HG03108 (cell line): ENCODE results near the gene IFT122.

Experiments used
- ATAC-seq: cut with Tn5 transposase; IDR thresholded peaks from one replicate; pipeline ENCODE4 v1.9.1; 2021; ENCODE audit warnings: moderate library complexity; ENCODE audit not compliant: unreplicated experiment

The IFT122 gene

GRCh38 chr3:129415830-129416229 lies 24.2 kb upstream of the IFT122 start:
- no peak for ATAC-seq

GRCh38 chr3:129416415-129416814 lies 23.6 kb upstream of the IFT122 start:
- no peak for ATAC-seq

GRCh38 chr3:129417326-129417725 lies 22.7 kb upstream of the IFT122 start:
- no peak for ATAC-seq

- no peak for ATAC-seq
Measured at GRCh38 chr3:129418041-129418973, 21.7 kb upstream of the IFT122 start.

- no peak for ATAC-seq
Measured at GRCh38 chr3:129419476-129419875, 20.5 kb upstream of the IFT122 start.

GRCh38 chr3:129421236-129421883 lies 18.7 kb upstream of the IFT122 start:
- no peak for ATAC-seq

GRCh38 chr3:129421988-129422745 lies 17.9 kb upstream of the IFT122 start:
- no peak for ATAC-seq

GRCh38 chr3:129422897-129423296 lies 17.1 kb upstream of the IFT122 start:
- no peak for ATAC-seq

- peak; percentile 57 for ATAC-seq
Measured at GRCh38 chr3:129424185-129424841, 15.7 kb upstream of the IFT122 start.

GRCh38 chr3:129425213-129425612 lies 14.8 kb upstream of the IFT122 start:
- no peak for ATAC-seq

- no peak for ATAC-seq
Measured at GRCh38 chr3:129425619-129426018, 14.4 kb upstream of the IFT122 start.

- ATAC-seq: no peak
Measured at GRCh38 chr3:129428007-129428375, 12.0 kb upstream of the IFT122 start.

GRCh38 chr3:129428376-129429079 lies 11.5 kb upstream of the IFT122 start, which contains the start of gene EFCAB12:
EFCAB12 (minus strand) TSS chr3:129428636; CDS start chr3:129428488, 148 bp downstream.
- peak; percentile 87 for ATAC-seq

- ATAC-seq: no peak
Measured at GRCh38 chr3:129429080-129429451, 11.0 kb upstream of the IFT122 start.

GRCh38 chr3:129429602-129430001 lies 10.4 kb upstream of the IFT122 start:
- no peak for ATAC-seq

GRCh38 chr3:129432036-129432435 lies 8.0 kb upstream of the IFT122 start:
- ATAC-seq: no peak

GRCh38 chr3:129432671-129433070 lies 7.4 kb upstream of the IFT122 start:
- no peak for ATAC-seq

GRCh38 chr3:129433565-129433964 lies 6.5 kb upstream of the IFT122 start:
- no peak for ATAC-seq

- no peak for ATAC-seq
Measured at GRCh38 chr3:129434140-129434539, 5.9 kb upstream of the IFT122 start.

GRCh38 chr3:129435367-129435766 lies 4.7 kb upstream of the IFT122 start:
- ATAC-seq: no peak
